Neural cell (in vitro differentiated cells): Measurements from ENCODE around the gene CLNK. TPM values are rescaled to one million over a fixed set of nuclear protein-coding genes. Genes with fewer than 3 reads are reported as not detected.

Experiments used
- H2AFZ ChIP-seq: fragments of 200-600, 300-800 bp; sonication (generic), shearing (Covaris generic); 2 replicates; pipeline ENCODE4 v1.6.0; 2014; ENCODE audit warnings: low read depth, mild to moderate bottlenecking, antibody characterized with exemption, low read length, moderate library complexity
- H3F3A ChIP-seq: fragments of 200-600 bp; shearing (Covaris generic); 2 replicates; pipeline ENCODE4 v1.6.1; 2016; ENCODE audit warnings: mild to moderate bottlenecking, moderate library complexity, mixed read lengths, antibody characterized with exemption, low read length; ENCODE audit not compliant: insufficient read depth, poor library complexity, severe bottlenecking
- H3K27ac ChIP-seq: fragments of 200-600, 300-800 bp; sonication (generic), shearing (Covaris generic); 2 replicates; pipeline ENCODE4 v1.5.1; 2014; ENCODE audit warnings: mild to moderate bottlenecking, low read length, moderate library complexity
- H3K27me3 ChIP-seq: fragments of 300-800, 200-600 bp; sonication (generic), shearing (Covaris generic); 2 replicates; pipeline ENCODE4 v1.6.0; 2014; ENCODE audit warnings: mild to moderate bottlenecking, low read depth, low read length, moderate library complexity; ENCODE audit not compliant: insufficient read depth
- H3K36me3 ChIP-seq: fragments of 300-800, 200-600 bp; sonication (generic), shearing (Covaris generic); 2 replicates; pipeline ENCODE4 v1.5.1; 2014; ENCODE audit warnings: mild to moderate bottlenecking, antibody characterized with exemption, low read length, moderate library complexity; ENCODE audit not compliant: insufficient read depth
- H3K4me2 ChIP-seq: fragments of 300-800, 200-600 bp; sonication (generic), shearing (Covaris generic); 2 replicates; pipeline ENCODE4 v1.6.0; 2014; ENCODE audit warnings: mild to moderate bottlenecking, low read length
- H3K4me3 ChIP-seq: fragments of 300-800, 200-600 bp; sonication (generic), shearing (Covaris generic); 2 replicates; pipeline ENCODE4 v1.5.1; 2014; ENCODE audit warnings: mild to moderate bottlenecking, low read length, moderate library complexity
- H3K79me2 ChIP-seq: fragments of 200-600 bp; shearing (Covaris generic); replicated peaks from 2 replicates; pipeline ENCODE4 v1.6.0; 2014; ENCODE audit warnings: mild to moderate bottlenecking, low read length, moderate library complexity; ENCODE audit not compliant: insufficient read depth
- H3K9ac ChIP-seq: fragments of 300-800, 200-600 bp; sonication (generic), shearing (Covaris generic); 2 replicates; pipeline ENCODE4 v1.6.1; 2016; ENCODE audit warnings: mild to moderate bottlenecking, low read length, mixed read lengths
- H3K9me2 ChIP-seq: fragments of 200-600 bp; shearing (Covaris generic); 2 replicates; pipeline ENCODE4 v1.6.1; 2016; ENCODE audit warnings: mild to moderate bottlenecking, low read length, mixed read lengths; ENCODE audit not compliant: insufficient read depth
- H3K9me3 ChIP-seq: fragments of 200-600, 300-800 bp; sonication (generic), shearing (Covaris generic); 2 replicates; pipeline ENCODE4 v1.6.1; 2016; ENCODE audit warnings: mild to moderate bottlenecking, mixed run types, low read length, moderate library complexity, mixed read lengths
- H4K20me1 ChIP-seq: fragments of 200-600 bp; shearing (Covaris generic); 2 replicates; pipeline ENCODE4 v1.6.1; 2016; ENCODE audit warnings: mild to moderate bottlenecking, mixed run types; ENCODE audit not compliant: insufficient read depth
- EP300 ChIP-seq: fragments of 450-650 bp; conservative IDR thresholded peaks from 2 replicates; pipeline ENCODE4 v1.6.1; 2014; ENCODE audit warnings: antibody characterized with exemption, mild to moderate bottlenecking, moderate library complexity; ENCODE audit not compliant: poor library complexity, severe bottlenecking
- EZH2 ChIP-seq: fragments of 200-600, 300-800 bp; shearing (Covaris generic), sonication (generic); IDR thresholded peaks from 2 replicates; pipeline ENCODE4 v1.6.1; 2014; ENCODE audit warnings: antibody characterized with exemption, low read length, borderline replicate concordance, mild to moderate bottlenecking; ENCODE audit not compliant: insufficient read depth, poor library complexity, severe bottlenecking
- MXI1 ChIP-seq: fragments of 450-650 bp; conservative IDR thresholded peaks from 2 replicates; pipeline ENCODE4 v1.6.1; 2014; ENCODE audit warnings: antibody characterized with exemption, mild to moderate bottlenecking; ENCODE audit not compliant: poor library complexity, severe bottlenecking
- POLR2AphosphoS5 ChIP-seq: IDR thresholded peaks from 2 replicates; pipeline ENCODE4 v1.6.1; 2012
- RAD21 ChIP-seq: fragments of 450-650 bp; conservative IDR thresholded peaks from 2 replicates; pipeline ENCODE4 v1.6.1; 2014; ENCODE audit warnings: antibody characterized with exemption, mild to moderate bottlenecking, moderate library complexity
- SMC3 ChIP-seq: fragments of 450-650 bp; conservative IDR thresholded peaks from 2 replicates; pipeline ENCODE4 v1.6.1; 2014; ENCODE audit warnings: antibody characterized with exemption, mild to moderate bottlenecking, moderate library complexity; ENCODE audit not compliant: poor library complexity
- TAF1 ChIP-seq: IDR thresholded peaks from 2 replicates; pipeline ENCODE4 v1.6.1; 2012; ENCODE audit warnings: low read depth
- polyA plus RNA-seq: library from polyadenylated mRNA; depleted of rRNA; stranded (reverse); fragments of >200 nt; gene quantifications from 2 replicates; pipeline ENCODE4 v1.2.3, GENCODE V29; 2014
- TF ChIP-seq, protein P1 (sequence below): IDR thresholded peaks from 2 replicates; pipeline ENCODE4 v1.6.1; 2012; ENCODE audit warnings: borderline replicate concordance
- TF ChIP-seq, protein P2 (sequence below): fragments of 450-650 bp; IDR thresholded peaks from 2 replicates; pipeline ENCODE4 v1.5.1; 2014; ENCODE audit warnings: antibody characterized with exemption, mild to moderate bottlenecking, moderate library complexity; ENCODE audit not compliant: poor library complexity, severe bottlenecking

The CLNK gene
- polyA plus RNA-seq, 1 donor from 2014 or later, result not detected

- H3K9me2 ChIP-seq, result no peaks in the 10 kb centered on the region
- no peak overlapping the region for H3K27ac ChIP-seq
- no peak overlapping the region for H3K4me2 ChIP-seq
- TF ChIP-seq POLR2AphosphoS5, result no peak
- TF ChIP-seq, protein P1, sequence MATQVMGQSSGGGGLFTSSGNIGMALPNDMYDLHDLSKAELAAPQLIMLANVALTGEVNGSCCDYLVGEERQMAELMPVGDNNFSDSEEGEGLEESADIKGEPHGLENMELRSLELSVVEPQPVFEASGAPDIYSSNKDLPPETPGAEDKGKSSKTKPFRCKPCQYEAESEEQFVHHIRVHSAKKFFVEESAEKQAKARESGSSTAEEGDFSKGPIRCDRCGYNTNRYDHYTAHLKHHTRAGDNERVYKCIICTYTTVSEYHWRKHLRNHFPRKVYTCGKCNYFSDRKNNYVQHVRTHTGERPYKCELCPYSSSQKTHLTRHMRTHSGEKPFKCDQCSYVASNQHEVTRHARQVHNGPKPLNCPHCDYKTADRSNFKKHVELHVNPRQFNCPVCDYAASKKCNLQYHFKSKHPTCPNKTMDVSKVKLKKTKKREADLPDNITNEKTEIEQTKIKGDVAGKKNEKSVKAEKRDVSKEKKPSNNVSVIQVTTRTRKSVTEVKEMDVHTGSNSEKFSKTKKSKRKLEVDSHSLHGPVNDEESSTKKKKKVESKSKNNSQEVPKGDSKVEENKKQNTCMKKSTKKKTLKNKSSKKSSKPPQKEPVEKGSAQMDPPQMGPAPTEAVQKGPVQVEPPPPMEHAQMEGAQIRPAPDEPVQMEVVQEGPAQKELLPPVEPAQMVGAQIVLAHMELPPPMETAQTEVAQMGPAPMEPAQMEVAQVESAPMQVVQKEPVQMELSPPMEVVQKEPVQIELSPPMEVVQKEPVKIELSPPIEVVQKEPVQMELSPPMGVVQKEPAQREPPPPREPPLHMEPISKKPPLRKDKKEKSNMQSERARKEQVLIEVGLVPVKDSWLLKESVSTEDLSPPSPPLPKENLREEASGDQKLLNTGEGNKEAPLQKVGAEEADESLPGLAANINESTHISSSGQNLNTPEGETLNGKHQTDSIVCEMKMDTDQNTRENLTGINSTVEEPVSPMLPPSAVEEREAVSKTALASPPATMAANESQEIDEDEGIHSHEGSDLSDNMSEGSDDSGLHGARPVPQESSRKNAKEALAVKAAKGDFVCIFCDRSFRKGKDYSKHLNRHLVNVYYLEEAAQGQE, result no peak
- TF ChIP-seq EZH2, result no peak
- TF ChIP-seq MXI1, result no peak
- TF ChIP-seq TAF1, result no peak
- no peak for TF ChIP-seq EP300
- no peak for TF ChIP-seq SMC3
- TF ChIP-seq, protein P2, sequence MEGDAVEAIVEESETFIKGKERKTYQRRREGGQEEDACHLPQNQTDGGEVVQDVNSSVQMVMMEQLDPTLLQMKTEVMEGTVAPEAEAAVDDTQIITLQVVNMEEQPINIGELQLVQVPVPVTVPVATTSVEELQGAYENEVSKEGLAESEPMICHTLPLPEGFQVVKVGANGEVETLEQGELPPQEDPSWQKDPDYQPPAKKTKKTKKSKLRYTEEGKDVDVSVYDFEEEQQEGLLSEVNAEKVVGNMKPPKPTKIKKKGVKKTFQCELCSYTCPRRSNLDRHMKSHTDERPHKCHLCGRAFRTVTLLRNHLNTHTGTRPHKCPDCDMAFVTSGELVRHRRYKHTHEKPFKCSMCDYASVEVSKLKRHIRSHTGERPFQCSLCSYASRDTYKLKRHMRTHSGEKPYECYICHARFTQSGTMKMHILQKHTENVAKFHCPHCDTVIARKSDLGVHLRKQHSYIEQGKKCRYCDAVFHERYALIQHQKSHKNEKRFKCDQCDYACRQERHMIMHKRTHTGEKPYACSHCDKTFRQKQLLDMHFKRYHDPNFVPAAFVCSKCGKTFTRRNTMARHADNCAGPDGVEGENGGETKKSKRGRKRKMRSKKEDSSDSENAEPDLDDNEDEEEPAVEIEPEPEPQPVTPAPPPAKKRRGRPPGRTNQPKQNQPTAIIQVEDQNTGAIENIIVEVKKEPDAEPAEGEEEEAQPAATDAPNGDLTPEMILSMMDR, result no peak
- no peak for TF ChIP-seq RAD21
- no peaks in the 10 kb centered on the region for H3F3A ChIP-seq
- no peak overlapping the region for H2AFZ ChIP-seq
- no peaks in the 10 kb centered on the region for H3K27me3 ChIP-seq
- H3K4me3 ChIP-seq, result no peak overlapping the region
- H3K79me2 ChIP-seq, result no peaks in the 10 kb centered on the region
- H4K20me1 ChIP-seq, result no peaks in the 10 kb centered on the region
- no peak overlapping the region for H3K9ac ChIP-seq
- H3K9me3 ChIP-seq, result no peaks in the 10 kb centered on the region
- H3K36me3 ChIP-seq, result no peaks in the 10 kb centered on the region
These were observed 12.2 kb downstream of the CLNK start for GRCh38 chr4:10672379-10672778.

DNA sequence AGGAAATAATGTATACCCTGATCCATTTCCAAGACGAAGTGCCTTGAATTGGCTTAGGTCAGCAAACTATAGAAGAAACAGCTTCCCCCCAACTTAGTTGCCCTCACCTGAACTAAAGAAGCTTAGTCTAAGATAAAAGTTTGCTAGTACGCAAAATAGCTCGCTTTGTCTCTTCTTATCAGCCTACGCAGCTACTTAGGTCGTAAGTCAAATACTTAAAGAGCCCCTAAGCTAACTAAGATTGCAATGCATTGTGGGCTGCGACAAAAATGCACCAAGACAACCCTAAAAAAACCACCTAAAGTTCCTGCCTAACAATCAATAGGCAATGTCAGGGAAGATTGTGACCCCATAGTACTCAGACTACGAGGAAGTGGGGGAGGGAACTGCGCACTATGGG, 12.8 kb downstream of the CLNK start:
- Histone ChIP-seq H3K4me3 (no peak overlapping the region), H3K4me2 (no peak overlapping the region), H3K27me3 (no peaks in the 10 kb centered on the region), H4K20me1 (no peaks in the 10 kb centered on the region), H3K9ac (no peak overlapping the region), H3K27ac (no peak overlapping the region), H3K36me3 (no peaks in the 10 kb centered on the region), H3K9me3 (no peaks in the 10 kb centered on the region), H2AFZ (no peak overlapping the region), H3K9me2 (no peaks in the 10 kb centered on the region), H3F3A (no peaks in the 10 kb centered on the region), H3K79me2 (no peaks in the 10 kb centered on the region)
- TF ChIP-seq POLR2AphosphoS5 (no peak), TAF1 (no peak), MXI1 (no peak), EZH2 (no peak), SMC3 (no peak), EP300 (no peak), RAD21 (no peak)
- TF ChIP-seq, protein P2, result no peak
- TF ChIP-seq, protein P1, result no peak
